Measurements from ENCODE around the gene CDC5L.

CDC5L gene

GRCh38 chr6:44428682-44429081 is 41.2 kb downstream of the CDC5L start:
- Histone ChIP-seq H3K36me3 (ENCODE audit: control insufficient read depth, insufficient read depth, low read length) (peaks cover 4% of the 10 kb centered on the region), H3K9ac (ENCODE audit: low read length) (no peak overlapping the region), H3K4me1 (ENCODE audit: control insufficient read depth, insufficient read depth, low read length) (no peaks in the 10 kb centered on the region), H3K4me3 (ENCODE audit: low read length) (no peak overlapping the region), H3K27me3 (ENCODE audit: control insufficient read depth, insufficient read depth, low read length) (no peaks in the 10 kb centered on the region), H3K9me3 (ENCODE audit: control insufficient read depth, low read length) (no peaks in the 10 kb centered on the region)

GRCh38 chr6:44430326-44430725 is 42.8 kb downstream of the CDC5L start:
- Histone ChIP-seq H3K27me3 (ENCODE audit: control insufficient read depth, insufficient read depth, low read length) (no peaks in the 10 kb centered on the region), H3K9ac (ENCODE audit: low read length) (no peak overlapping the region), H3K4me1 (ENCODE audit: control insufficient read depth, insufficient read depth, low read length) (no peaks in the 10 kb centered on the region), H3K9me3 (ENCODE audit: control insufficient read depth, low read length) (no peaks in the 10 kb centered on the region), H3K36me3 (ENCODE audit: control insufficient read depth, insufficient read depth, low read length) (peaks cover 1% of the 10 kb centered on the region), H3K4me3 (ENCODE audit: low read length) (no peak overlapping the region)

- H3K36me3 ChIP-seq (ENCODE audit: control insufficient read depth, insufficient read depth, low read length), result no peaks in the 10 kb centered on the region
- no peaks in the 10 kb centered on the region for H3K4me1 ChIP-seq (ENCODE audit: control insufficient read depth, insufficient read depth, low read length)
- no peaks in the 10 kb centered on the region for H3K27me3 ChIP-seq (ENCODE audit: control insufficient read depth, insufficient read depth, low read length)
- no peaks in the 10 kb centered on the region for H3K9me3 ChIP-seq (ENCODE audit: control insufficient read depth, low read length)
- H3K4me3 ChIP-seq (ENCODE audit: low read length), result no peak overlapping the region
- no peak overlapping the region for H3K9ac ChIP-seq (ENCODE audit: low read length)
These were observed 43.7 kb downstream of the CDC5L start for GRCh38 chr6:44431118-44431725.

GRCh38 chr6:44432227-44432626 is 44.7 kb downstream of the CDC5L start:
- Histone ChIP-seq H3K36me3 (ENCODE audit: control insufficient read depth, insufficient read depth, low read length) (no peaks in the 10 kb centered on the region), H3K4me1 (ENCODE audit: control insufficient read depth, insufficient read depth, low read length) (no peaks in the 10 kb centered on the region), H3K9me3 (ENCODE audit: control insufficient read depth, low read length) (no peaks in the 10 kb centered on the region), H3K27me3 (ENCODE audit: control insufficient read depth, insufficient read depth, low read length) (no peaks in the 10 kb centered on the region), H3K4me3 (ENCODE audit: low read length) (no peak overlapping the region), H3K9ac (ENCODE audit: low read length) (no peak overlapping the region)

GRCh38 chr6:44432726-44433125 is 45.2 kb downstream of the CDC5L start:
- no peaks in the 10 kb centered on the region for H3K27me3 ChIP-seq (ENCODE audit: control insufficient read depth, insufficient read depth, low read length)
- H3K36me3 ChIP-seq (ENCODE audit: control insufficient read depth, insufficient read depth, low read length), result no peaks in the 10 kb centered on the region
- no peaks in the 10 kb centered on the region for H3K4me1 ChIP-seq (ENCODE audit: control insufficient read depth, insufficient read depth, low read length)
- no peak overlapping the region for H3K4me3 ChIP-seq (ENCODE audit: low read length)
- H3K9me3 ChIP-seq (ENCODE audit: control insufficient read depth, low read length), result no peaks in the 10 kb centered on the region
- H3K9ac ChIP-seq (ENCODE audit: low read length), result no peak overlapping the region

GRCh38 chr6:44435500-44435899 is 48.0 kb downstream of the CDC5L start:
- Histone ChIP-seq H3K4me1 (ENCODE audit: control insufficient read depth, insufficient read depth, low read length) (no peaks in the 10 kb centered on the region), H3K9me3 (ENCODE audit: control insufficient read depth, low read length) (no peaks in the 10 kb centered on the region), H3K9ac (ENCODE audit: low read length) (no peak overlapping the region), H3K27me3 (ENCODE audit: control insufficient read depth, insufficient read depth, low read length) (no peaks in the 10 kb centered on the region), H3K36me3 (ENCODE audit: control insufficient read depth, insufficient read depth, low read length) (no peaks in the 10 kb centered on the region), H3K4me3 (ENCODE audit: low read length) (no peak overlapping the region)

- Histone ChIP-seq H3K27me3 (ENCODE audit: control insufficient read depth, insufficient read depth, low read length) (no peaks in the 10 kb centered on the region), H3K36me3 (ENCODE audit: control insufficient read depth, insufficient read depth, low read length) (no peaks in the 10 kb centered on the region), H3K9me3 (ENCODE audit: control insufficient read depth, low read length) (no peaks in the 10 kb centered on the region), H3K4me1 (ENCODE audit: control insufficient read depth, insufficient read depth, low read length) (no peaks in the 10 kb centered on the region), H3K9ac (ENCODE audit: low read length) (no peak overlapping the region), H3K4me3 (ENCODE audit: low read length) (no peak overlapping the region)
These were observed 51.3 kb downstream of the CDC5L start for GRCh38 chr6:44438827-44439226.

- Histone ChIP-seq H3K27me3 (ENCODE audit: control insufficient read depth, insufficient read depth, low read length) (no peaks in the 10 kb centered on the region), H3K4me3 (ENCODE audit: low read length) (no peak overlapping the region), H3K4me1 (ENCODE audit: control insufficient read depth, insufficient read depth, low read length) (no peaks in the 10 kb centered on the region), H3K9me3 (ENCODE audit: control insufficient read depth, low read length) (no peaks in the 10 kb centered on the region), H3K36me3 (ENCODE audit: control insufficient read depth, insufficient read depth, low read length) (no peaks in the 10 kb centered on the region), H3K9ac (ENCODE audit: low read length) (no peak overlapping the region)
These were observed 52.0 kb downstream of the CDC5L start for GRCh38 chr6:44439270-44440045.

- Histone ChIP-seq H3K4me1 (ENCODE audit: control insufficient read depth, insufficient read depth, low read length) (no peaks in the 10 kb centered on the region), H3K36me3 (ENCODE audit: control insufficient read depth, insufficient read depth, low read length) (no peaks in the 10 kb centered on the region), H3K27me3 (ENCODE audit: control insufficient read depth, insufficient read depth, low read length) (no peaks in the 10 kb centered on the region), H3K9ac (ENCODE audit: low read length) (no peak overlapping the region), H3K9me3 (ENCODE audit: control insufficient read depth, low read length) (no peaks in the 10 kb centered on the region), H3K4me3 (ENCODE audit: low read length) (no peak overlapping the region)
These were observed 53.8 kb downstream of the CDC5L start for GRCh38 chr6:44441091-44441855.

- Histone ChIP-seq H3K36me3 (ENCODE audit: control insufficient read depth, insufficient read depth, low read length) (no peaks in the 10 kb centered on the region), H3K4me3 (ENCODE audit: low read length) (no peak overlapping the region)
These were observed 54.7 kb downstream of the CDC5L start for GRCh38 chr6:44442236-44442635.

GRCh38 chr6:44442833-44443444 is 55.4 kb downstream of the CDC5L start:
- no peaks in the 10 kb centered on the region for H3K4me1 ChIP-seq (ENCODE audit: control insufficient read depth, insufficient read depth, low read length)
- no peak overlapping the region for H3K4me3 ChIP-seq (ENCODE audit: low read length)
- no peak overlapping the region for H3K9ac ChIP-seq (ENCODE audit: low read length)
- no peaks in the 10 kb centered on the region for H3K27me3 ChIP-seq (ENCODE audit: control insufficient read depth, insufficient read depth, low read length)
- H3K36me3 ChIP-seq (ENCODE audit: control insufficient read depth, insufficient read depth, low read length), result no peaks in the 10 kb centered on the region
- H3K9me3 ChIP-seq (ENCODE audit: control insufficient read depth, low read length), result no peaks in the 10 kb centered on the region

More at GRCh38 chr6:44442236-44442635, 54.7 kb downstream of the CDC5L start:
- Histone ChIP-seq H3K4me1 (ENCODE audit: control insufficient read depth, insufficient read depth, low read length) (no peaks in the 10 kb centered on the region), H3K9ac (ENCODE audit: low read length) (no peak overlapping the region), H3K9me3 (ENCODE audit: control insufficient read depth, low read length) (no peaks in the 10 kb centered on the region), H3K27me3 (ENCODE audit: control insufficient read depth, insufficient read depth, low read length) (no peaks in the 10 kb centered on the region)

GRCh38 chr6:44444853-44445252 is 57.3 kb downstream of the CDC5L start:
- H3K27me3 ChIP-seq (ENCODE audit: control insufficient read depth, insufficient read depth, low read length), result no peaks in the 10 kb centered on the region
- no peak overlapping the region for H3K4me3 ChIP-seq (ENCODE audit: low read length)
- no peaks in the 10 kb centered on the region for H3K4me1 ChIP-seq (ENCODE audit: control insufficient read depth, insufficient read depth, low read length)
- H3K9me3 ChIP-seq (ENCODE audit: control insufficient read depth, low read length), result no peaks in the 10 kb centered on the region
- H3K36me3 ChIP-seq (ENCODE audit: control insufficient read depth, insufficient read depth, low read length), result no peaks in the 10 kb centered on the region
- no peak overlapping the region for H3K9ac ChIP-seq (ENCODE audit: low read length)

Measured in mucosa of stomach (tissue), 1 donor.